Mesendoderm (in vitro differentiated cells): ENCODE measurements around the gene NTRK3.

Experiments
- DNase-seq: peaks from one replicate; pipeline ENCODE4 v3.0.0; 2013
- H2AK5ac ChIP-seq: 2 replicates; pipeline ENCODE4 v1.6.1; 2013; ENCODE audit warnings: low read length, inconsistent platforms
- H2BK120ac ChIP-seq: 2 replicates; pipeline ENCODE4 v1.6.1; 2013; ENCODE audit warnings: low read depth, mild to moderate bottlenecking, low read length, moderate library complexity, mixed read lengths
- H2BK15ac ChIP-seq: replicated peaks from 2 replicates; pipeline ENCODE4 v1.6.1; 2013; ENCODE audit warnings: low read depth, mild to moderate bottlenecking, moderate library complexity
- H2BK5ac ChIP-seq: 2 replicates; pipeline ENCODE4 v1.6.1; 2013; ENCODE audit warnings: low read length, inconsistent platforms
- H3K18ac ChIP-seq: 2 replicates; pipeline ENCODE4 v1.6.1; 2013; ENCODE audit warnings: mild to moderate bottlenecking, low read length, mixed read lengths
- H3K23ac ChIP-seq: one replicate; pipeline ENCODE4 v1.6.1; 2013; ENCODE audit warnings: low read length
- H3K27ac ChIP-seq: 2 replicates; pipeline ENCODE4 v1.5.1; 2013; ENCODE audit warnings: low read depth, mild to moderate bottlenecking, inconsistent platforms, low read length, moderate library complexity
- H3K27me3 ChIP-seq: 2 replicates; pipeline ENCODE4 v1.6.1; 2013; ENCODE audit warnings: low read length, control low read depth, mild to moderate bottlenecking, inconsistent platforms; ENCODE audit not compliant: insufficient read depth, poor library complexity
- H3K36me3 ChIP-seq: 2 replicates; pipeline ENCODE4 v1.6.1; 2013; ENCODE audit warnings: low read length, inconsistent platforms; ENCODE audit not compliant: control insufficient read depth, insufficient read depth
- H3K4ac ChIP-seq: one replicate; pipeline ENCODE4 v1.6.1; 2013; ENCODE audit warnings: low read depth, mild to moderate bottlenecking, low read length, moderate library complexity
- H3K4me1 ChIP-seq: 2 replicates; pipeline ENCODE4 v1.6.1; 2013; ENCODE audit warnings: low read depth, low read length, inconsistent platforms; ENCODE audit not compliant: control insufficient read depth
- H3K4me2 ChIP-seq: 2 replicates; pipeline ENCODE4 v1.6.1; 2013; ENCODE audit warnings: low read length
- H3K4me3 ChIP-seq: 2 replicates; pipeline ENCODE4 v1.5.1; 2013; ENCODE audit warnings: mild to moderate bottlenecking, low read length
- H3K56ac ChIP-seq: one replicate; pipeline ENCODE4 v1.6.1; 2013; ENCODE audit warnings: low read length
- H3K79me1 ChIP-seq: 2 replicates; pipeline ENCODE4 v1.6.1; 2013; ENCODE audit warnings: low read length, inconsistent platforms
- H3K79me2 ChIP-seq: 2 replicates; pipeline ENCODE4 v1.6.1; 2013; ENCODE audit warnings: mild to moderate bottlenecking, low read length; ENCODE audit not compliant: control insufficient read depth, insufficient read depth
- H3K9ac ChIP-seq: 2 replicates; pipeline ENCODE4 v1.6.1; 2013; ENCODE audit warnings: low read length, inconsistent platforms
- H4K5ac ChIP-seq: one replicate; pipeline ENCODE4 v1.6.1; 2013; ENCODE audit warnings: low read length
- H4K8ac ChIP-seq: one replicate; pipeline ENCODE4 v1.6.1; 2013; ENCODE audit warnings: low read depth, mild to moderate bottlenecking, control low read depth, low read length, moderate library complexity
- WGBS: extraction: QIAGEN DNeasy Blood & Tissue Kit; methylation state at CpG from one replicate; pipeline ENCODE4 v1.1.7; 2013; ENCODE audit warnings: low lambda C conversion rate, missing lambda C conversion rate; ENCODE audit not compliant: insufficient coverage; ENCODE audit errors: extremely low coverage; 5-methylcytosine and 5-hydroxymethylcytosine counted together

NTRK3 gene

DNA sequence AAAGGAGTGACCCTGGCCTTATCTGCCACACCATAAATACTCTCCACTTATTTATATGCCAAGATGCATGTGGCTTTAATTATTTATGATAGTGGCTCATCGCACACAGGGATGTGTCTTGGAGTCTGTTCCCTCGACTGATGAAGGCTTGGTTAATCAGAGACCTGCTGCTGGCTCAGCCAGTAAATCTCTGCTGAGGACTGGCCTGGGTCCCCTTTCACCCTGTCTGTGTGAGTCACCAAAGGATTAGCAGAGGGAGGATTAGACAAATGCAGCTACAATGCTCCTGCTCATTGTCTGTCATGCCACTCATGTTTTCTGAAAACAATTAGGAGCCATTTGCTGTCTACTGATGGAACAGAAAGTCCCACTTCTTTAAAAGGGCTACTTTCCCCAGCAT is 226.8 kb downstream of the NTRK3 start:
- Histone ChIP-seq H3K79me2 (no peaks in the 10 kb centered on the region), H3K27ac (no peak overlapping the region)

DNA sequence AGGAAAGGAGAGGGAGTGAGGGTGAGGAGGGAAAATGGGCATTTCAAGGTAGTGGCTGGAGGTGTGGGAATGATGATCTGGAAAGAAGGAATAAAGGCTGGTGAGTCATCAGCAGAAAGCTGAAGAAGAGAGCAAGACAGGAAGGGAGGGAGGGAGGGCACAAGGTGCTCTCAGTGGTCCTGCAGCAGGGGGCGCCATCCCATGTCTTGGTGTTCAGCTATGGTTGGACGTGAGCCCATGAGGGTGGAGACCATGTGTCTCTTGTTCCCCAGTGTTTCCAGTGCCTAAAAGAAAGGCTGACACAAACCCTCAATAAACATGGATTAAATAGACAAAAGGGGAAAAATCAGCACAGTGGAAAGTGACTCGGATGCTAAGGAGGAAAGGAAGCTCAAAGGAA is 228.5 kb downstream of the NTRK3 start:
- Histone ChIP-seq H3K4ac (no peak overlapping the region), H4K5ac (no peak overlapping the region), H3K18ac (no peak overlapping the region), H2BK120ac (no peak overlapping the region), H2BK5ac (no peak overlapping the region), H4K8ac (no peak overlapping the region), H3K79me2 (no peaks in the 10 kb centered on the region), H3K23ac (no peak overlapping the region), H3K4me3 (no peak overlapping the region), H3K36me3 (no peaks in the 10 kb centered on the region), H3K56ac (no peak overlapping the region), H2BK15ac (no peak overlapping the region), H3K4me2 (no peak overlapping the region), H2AK5ac (no peak overlapping the region), H3K9ac (no peak overlapping the region), H3K27me3 (no peaks in the 10 kb centered on the region), H3K79me1 (no peaks in the 10 kb centered on the region), H3K27ac (no peak overlapping the region), H3K4me1 (no peaks in the 10 kb centered on the region)
- no peak for DNase-seq
- WGBS, result no CpG with 5 or more reads among the region's 3 CpGs

More for the DNA sequence above, 226.8 kb downstream of the NTRK3 start:
- no peak overlapping the region for H3K4ac ChIP-seq
- H2BK15ac ChIP-seq, result no peak overlapping the region
- WGBS, result no CpG with 5 or more reads among the region's 2 CpGs
- no peak overlapping the region for H3K4me2 ChIP-seq
- no peak overlapping the region for H3K4me3 ChIP-seq
- no peak overlapping the region for H3K9ac ChIP-seq
- H3K36me3 ChIP-seq, result no peaks in the 10 kb centered on the region
- H2BK120ac ChIP-seq, result no peak overlapping the region
- H2AK5ac ChIP-seq, result no peak overlapping the region
- H3K27me3 ChIP-seq, result no peaks in the 10 kb centered on the region
- H3K79me1 ChIP-seq, result no peaks in the 10 kb centered on the region
- no peak overlapping the region for H4K5ac ChIP-seq
- no peak for DNase-seq
- no peaks in the 10 kb centered on the region for H3K4me1 ChIP-seq
- no peak overlapping the region for H3K56ac ChIP-seq
- no peak overlapping the region for H4K8ac ChIP-seq
- no peak overlapping the region for H3K23ac ChIP-seq
- no peak overlapping the region for H3K18ac ChIP-seq
- no peak overlapping the region for H2BK5ac ChIP-seq

- Histone ChIP-seq H3K27ac (no peak overlapping the region), H3K4me1 (no peaks in the 10 kb centered on the region), H4K5ac (no peak overlapping the region), H3K18ac (no peak overlapping the region), H3K4me3 (no peak overlapping the region), H3K36me3 (no peaks in the 10 kb centered on the region), H3K4me2 (no peak overlapping the region), H3K4ac (no peak overlapping the region), H3K56ac (no peak overlapping the region), H2BK120ac (no peak overlapping the region), H3K23ac (no peak overlapping the region), H3K79me1 (no peaks in the 10 kb centered on the region), H2BK15ac (no peak overlapping the region), H3K79me2 (no peaks in the 10 kb centered on the region), H3K27me3 (no peaks in the 10 kb centered on the region), H4K8ac (no peak overlapping the region), H2BK5ac (no peak overlapping the region), H3K9ac (no peak overlapping the region), H2AK5ac (no peak overlapping the region)
- WGBS, result no CpG with 5 or more reads among the region's 5 CpGs
- no peak for DNase-seq
Measured at GRCh38 chr15:88023914-88024313, 232.6 kb downstream of the NTRK3 start.

DNA sequence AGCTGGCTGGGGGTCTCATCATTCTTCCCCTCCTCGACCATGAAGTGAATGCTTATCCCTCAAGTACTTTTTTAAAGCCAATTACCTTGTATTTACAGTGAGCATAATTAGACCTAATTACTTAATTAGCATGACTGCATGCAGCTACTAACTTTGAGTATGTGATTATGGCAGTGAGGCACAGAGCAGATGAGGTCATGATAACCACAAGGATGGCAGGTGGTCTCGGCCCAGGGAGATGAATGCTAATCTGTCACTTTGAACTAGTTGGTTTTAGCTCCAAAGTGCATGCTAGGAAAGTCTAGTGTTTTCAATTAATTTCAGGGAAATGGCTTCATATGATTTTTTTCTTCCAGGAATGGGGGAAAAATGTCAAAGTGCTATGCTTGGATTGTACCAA is 233.8 kb downstream of the NTRK3 start:
- Histone ChIP-seq H3K79me2 (no peaks in the 10 kb centered on the region), H2BK5ac (no peak overlapping the region), H3K56ac (no peak overlapping the region), H3K18ac (no peak overlapping the region), H3K27ac (no peak overlapping the region), H2BK120ac (no peak overlapping the region), H3K4ac (no peak overlapping the region), H3K79me1 (no peaks in the 10 kb centered on the region), H2BK15ac (no peak overlapping the region), H3K27me3 (no peaks in the 10 kb centered on the region), H3K4me2 (no peak overlapping the region), H4K5ac (no peak overlapping the region), H3K9ac (no peak overlapping the region), H3K23ac (no peak overlapping the region), H4K8ac (no peak overlapping the region), H3K36me3 (no peaks in the 10 kb centered on the region), H3K4me3 (no peak overlapping the region), H2AK5ac (no peak overlapping the region), H3K4me1 (no peaks in the 10 kb centered on the region)
- DNase-seq, result no peak
- WGBS, result no CpG with 5 or more reads among the region's 2 CpGs

DNA sequence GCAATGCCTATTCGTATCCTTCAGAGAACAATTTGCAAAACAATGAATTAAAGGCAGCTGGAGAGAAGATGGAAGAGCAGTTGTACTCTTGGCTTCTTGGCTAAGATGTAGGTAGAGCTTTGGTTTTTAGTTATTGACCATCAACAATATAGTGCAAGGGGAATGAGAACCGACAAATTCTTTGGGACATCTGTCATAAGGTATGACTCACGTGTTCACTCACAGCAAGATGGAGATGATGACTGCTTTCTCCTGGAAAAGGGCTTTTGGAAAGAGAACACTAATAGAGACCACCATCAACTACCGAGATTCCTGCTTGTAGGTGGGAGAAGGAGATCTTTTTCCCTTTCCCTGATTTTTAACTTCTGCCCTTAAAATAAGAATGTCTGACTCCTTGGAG is 234.9 kb downstream of the NTRK3 start:
- H3K4me2 ChIP-seq, result no peak overlapping the region
- no peak overlapping the region for H3K23ac ChIP-seq
- H3K9ac ChIP-seq, result no peak overlapping the region
- no peak overlapping the region for H2BK15ac ChIP-seq
- no peak overlapping the region for H4K8ac ChIP-seq
- WGBS, result no CpG with 5 or more reads among the region's 4 CpGs
- H3K4ac ChIP-seq, result no peak overlapping the region
- H3K27me3 ChIP-seq, result no peaks in the 10 kb centered on the region
- H3K18ac ChIP-seq, result no peak overlapping the region
- H4K5ac ChIP-seq, result no peak overlapping the region
- no peak for DNase-seq
- no peak overlapping the region for H3K4me3 ChIP-seq
- H2BK120ac ChIP-seq, result no peak overlapping the region
- H3K56ac ChIP-seq, result no peak overlapping the region
- no peaks in the 10 kb centered on the region for H3K79me1 ChIP-seq
- H3K79me2 ChIP-seq, result no peaks in the 10 kb centered on the region
- H3K36me3 ChIP-seq, result no peaks in the 10 kb centered on the region
- no peaks in the 10 kb centered on the region for H3K4me1 ChIP-seq
- H3K27ac ChIP-seq, result no peak overlapping the region
- no peak overlapping the region for H2AK5ac ChIP-seq
- no peak overlapping the region for H2BK5ac ChIP-seq

GRCh38 chr15:88020806-88021205 is 235.7 kb downstream of the NTRK3 start:
- H3K4me3 ChIP-seq, result no peak overlapping the region
- H3K4ac ChIP-seq, result no peak overlapping the region
- no peaks in the 10 kb centered on the region for H3K36me3 ChIP-seq
- no peaks in the 10 kb centered on the region for H3K79me2 ChIP-seq
- H3K4me1 ChIP-seq, result no peaks in the 10 kb centered on the region
- no peak overlapping the region for H2BK120ac ChIP-seq
- H3K23ac ChIP-seq, result no peak overlapping the region
- H3K79me1 ChIP-seq, result no peaks in the 10 kb centered on the region
- WGBS, result no CpG with 5 or more reads among the region's 3 CpGs
- H3K9ac ChIP-seq, result no peak overlapping the region
- no peak overlapping the region for H3K18ac ChIP-seq
- no peak overlapping the region for H2AK5ac ChIP-seq
- no peaks in the 10 kb centered on the region for H3K27me3 ChIP-seq
- no peak overlapping the region for H3K4me2 ChIP-seq
- DNase-seq, result no peak
- H3K56ac ChIP-seq, result no peak overlapping the region
- H2BK5ac ChIP-seq, result no peak overlapping the region
- no peak overlapping the region for H4K5ac ChIP-seq
- no peak overlapping the region for H2BK15ac ChIP-seq
- no peak overlapping the region for H3K27ac ChIP-seq
- H4K8ac ChIP-seq, result no peak overlapping the region
